Myocyte (in vitro differentiated cells): ENCODE data around the gene NLK. TPM values are rescaled to one million over a fixed set of nuclear protein-coding genes. Genes with fewer than 3 reads are reported as not detected.
A peak's percentile ranks its signal among the peaks of the same experiment; 100 is the strongest.

ENCODE experiments used
- DNase-seq: peaks from one replicate; pipeline ENCODE4 v3.0.0-alpha.2; 2012; ENCODE audit warnings: low read depth
- total RNA-seq: library from RNA; depleted of rRNA; stranded (reverse); fragments of >200 nt; gene quantifications from 2 replicates; pipeline ENCODE4 v1.2.3, GENCODE V29; 2014

The NLK gene
- total RNA-seq, 1 donor from 2014 or later, result 20.8 TPM

GRCh38 chr17:28112181-28112580 is 69.7 kb downstream of the NLK start:
- no peak for DNase-seq

GRCh38 chr17:28112606-28113005 is 70.1 kb downstream of the NLK start:
- DNase-seq, result no peak

- DNase-seq, result no peak
Measured at GRCh38 chr17:28113269-28113668, 70.8 kb downstream of the NLK start.

- no peak for DNase-seq
Measured at GRCh38 chr17:28115046-28115445, 72.6 kb downstream of the NLK start.

- no peak for DNase-seq
Measured at GRCh38 chr17:28117304-28117703, 74.8 kb downstream of the NLK start.

- no peak for DNase-seq
Measured at GRCh38 chr17:28118362-28118761, 75.9 kb downstream of the NLK start.

- DNase-seq, result no peak
Measured at GRCh38 chr17:28119046-28119445, 76.6 kb downstream of the NLK start.

- no peak for DNase-seq
Measured at GRCh38 chr17:28119560-28119959, 77.1 kb downstream of the NLK start.

- no peak for DNase-seq
Measured at GRCh38 chr17:28120766-28121165, 78.3 kb downstream of the NLK start.

- DNase-seq, result no peak
Measured at GRCh38 chr17:28124962-28125361, 82.5 kb downstream of the NLK start.

GRCh38 chr17:28125526-28126378 is 83.3 kb downstream of the NLK start:
- DNase-seq, result no peak

- DNase-seq, result no peak
Measured at GRCh38 chr17:28127196-28127595, 84.7 kb downstream of the NLK start.

GRCh38 chr17:28128779-28129178 is 86.3 kb downstream of the NLK start:
- no peak for DNase-seq

- DNase-seq, result no peak
Measured at GRCh38 chr17:28130472-28130871, 88.0 kb downstream of the NLK start.

GRCh38 chr17:28131599-28131998 is 89.1 kb downstream of the NLK start:
- DNase-seq, result no peak

GRCh38 chr17:28133562-28133970 is 91.1 kb downstream of the NLK start:
- DNase-seq, result no peak

GRCh38 chr17:28136923-28137322 is 94.4 kb downstream of the NLK start:
- no peak for DNase-seq

GRCh38 chr17:28139822-28140221 is 97.3 kb downstream of the NLK start:
- DNase-seq, result no peak

- no peak for DNase-seq
Measured at GRCh38 chr17:28141313-28141712, 98.8 kb downstream of the NLK start.

GRCh38 chr17:28141773-28142172 is 99.3 kb downstream of the NLK start:
- no peak for DNase-seq

GRCh38 chr17:28142305-28142704 is 99.8 kb downstream of the NLK start:
- DNase-seq, result no peak

- no peak for DNase-seq
Measured at GRCh38 chr17:28144019-28144418, 101.5 kb downstream of the NLK start.

GRCh38 chr17:28145348-28145747 is 102.9 kb downstream of the NLK start:
- DNase-seq, result peak; percentile 18
